ENCODE data around the gene PLA1A.
"Not testable (repeated sequence)": the region's sequence is repeated elsewhere in the genome, so short reads cannot be mapped to it uniquely, and the experiment has no call there.

Gene PLA1A

DNA sequence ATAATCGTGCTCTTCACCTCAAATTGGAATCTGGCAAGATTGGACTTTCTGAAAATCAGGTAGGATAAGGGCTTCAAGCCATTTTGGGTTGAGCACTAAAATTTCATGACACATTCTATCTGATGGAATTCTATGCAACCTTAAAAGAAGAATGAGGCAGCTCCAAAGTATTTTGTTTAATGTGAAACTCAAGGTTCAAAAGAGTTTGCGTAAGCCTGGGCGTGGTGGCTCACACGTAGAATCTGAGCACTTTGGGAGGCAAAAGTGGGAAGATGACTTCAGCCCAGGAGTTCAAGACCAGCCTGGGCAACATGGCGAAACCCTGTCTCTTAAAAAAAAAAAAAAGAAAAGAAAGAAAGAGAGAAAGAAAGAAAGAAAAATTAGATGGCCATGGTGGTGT lies 3.6 kb upstream of the PLA1A start:
- H3K4me3 ChIP-seq (ENCODE audit: low read length in 2 of 2) = no peak overlapping the region
- H3K4me1 ChIP-seq (ENCODE audit: control insufficient read depth, insufficient read depth, low read length) = peaks cover 5% of the 10 kb centered on the region
- H3K27ac ChIP-seq (ENCODE audit: low read length) = no peak overlapping the region
- H3K36me3 ChIP-seq (ENCODE audit: control insufficient read depth in 2 of 2, insufficient read depth in 2 of 2, low read length in 2 of 2) = no peaks in the 10 kb centered on the region
- no peak overlapping the region for H3K9ac ChIP-seq (ENCODE audit: low read length in 2 of 2)
- H3K27me3 ChIP-seq (ENCODE audit: control insufficient read depth in 1 of 2, insufficient read depth in 2 of 2, low read length in 2 of 2) = no peaks in the 10 kb centered on the region
- H3K9me3 ChIP-seq (ENCODE audit: control insufficient read depth in 2 of 2, low read length in 2 of 2) = no peaks in the 10 kb centered on the region

DNA sequence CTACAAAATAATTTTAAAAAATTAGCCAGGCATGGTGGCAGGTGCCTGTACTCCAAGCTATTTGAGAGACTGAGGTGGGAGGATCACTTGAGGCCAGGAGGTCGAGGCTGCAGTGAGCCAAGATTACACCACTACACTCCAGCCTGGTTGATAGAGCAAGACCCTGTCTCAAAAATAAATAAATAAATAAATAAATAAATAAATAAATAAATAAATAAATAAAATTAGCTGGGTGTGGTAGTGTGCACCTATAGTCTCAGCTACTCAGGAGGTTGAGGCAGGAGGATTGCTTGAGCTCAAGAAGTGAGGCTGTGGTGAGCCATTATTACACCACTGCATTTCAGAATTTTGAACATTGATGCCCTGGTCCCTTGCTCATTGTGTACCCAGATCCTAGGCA lies 2.8 kb upstream of the PLA1A start:
- not testable (repeated sequence) for H3K4me1 ChIP-seq (ENCODE audit: control insufficient read depth, insufficient read depth, low read length); H3K27ac ChIP-seq (ENCODE audit: low read length); H3K27me3 ChIP-seq (ENCODE audit: control insufficient read depth in 1 of 2, insufficient read depth in 2 of 2, low read length in 2 of 2); H3K4me3 ChIP-seq (ENCODE audit: low read length in 2 of 2); H3K9me3 ChIP-seq (ENCODE audit: control insufficient read depth in 2 of 2, low read length in 2 of 2); H3K9ac ChIP-seq (ENCODE audit: low read length in 2 of 2); H3K36me3 ChIP-seq (ENCODE audit: control insufficient read depth in 2 of 2, insufficient read depth in 2 of 2, low read length in 2 of 2)

DNA sequence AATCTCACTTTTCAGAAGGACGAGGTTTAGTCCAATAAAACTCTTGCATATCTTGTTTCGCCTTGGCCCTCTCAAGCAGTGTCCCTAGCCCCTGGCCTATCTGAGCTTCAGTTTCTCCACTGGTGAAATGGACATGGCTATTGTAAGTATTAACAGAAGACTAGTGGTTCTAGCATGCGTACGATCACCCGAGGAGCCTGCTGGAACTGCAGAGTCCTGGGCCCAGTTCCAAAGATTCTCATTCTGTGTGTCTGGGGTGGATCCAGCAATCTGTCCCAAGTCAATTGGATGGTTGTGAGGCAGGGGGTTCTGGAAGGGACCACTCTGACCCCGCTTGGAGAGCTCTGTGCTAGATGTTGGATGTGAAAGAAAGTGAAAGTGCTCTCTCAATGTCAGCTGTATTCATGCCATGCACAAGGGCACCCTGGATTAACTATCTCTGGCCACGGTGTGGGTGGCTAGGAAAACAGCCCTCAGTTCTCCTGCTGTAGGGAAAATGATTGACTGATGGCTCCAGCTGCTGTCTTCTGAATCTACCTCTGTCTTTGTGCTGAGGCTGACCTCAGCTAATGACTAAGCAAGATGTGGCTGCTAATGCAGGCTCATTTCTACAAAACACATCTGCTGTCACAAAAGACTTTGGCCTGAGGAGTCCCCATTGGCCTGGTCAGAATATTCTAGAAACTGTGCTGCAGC lies 1.9 kb upstream of the PLA1A start:
- no peaks in the 10 kb centered on the region for H3K9me3 ChIP-seq (ENCODE audit: control insufficient read depth in 2 of 2, low read length in 2 of 2)
- H3K4me1 ChIP-seq (ENCODE audit: control insufficient read depth, insufficient read depth, low read length) = peaks cover 5% of the 10 kb centered on the region
- no peaks in the 10 kb centered on the region for H3K36me3 ChIP-seq (ENCODE audit: control insufficient read depth in 2 of 2, insufficient read depth in 2 of 2, low read length in 2 of 2)
- H3K9ac ChIP-seq (ENCODE audit: low read length in 2 of 2) = peak overlapping the region in 1 of 2 donors; percentile 41
- peak overlapping the region; percentile 63 to 67 for H3K4me3 ChIP-seq (ENCODE audit: low read length in 2 of 2)
- no peaks in the 10 kb centered on the region for H3K27me3 ChIP-seq (ENCODE audit: control insufficient read depth in 1 of 2, insufficient read depth in 2 of 2, low read length in 2 of 2)
- no peak overlapping the region for H3K27ac ChIP-seq (ENCODE audit: low read length)

DNA sequence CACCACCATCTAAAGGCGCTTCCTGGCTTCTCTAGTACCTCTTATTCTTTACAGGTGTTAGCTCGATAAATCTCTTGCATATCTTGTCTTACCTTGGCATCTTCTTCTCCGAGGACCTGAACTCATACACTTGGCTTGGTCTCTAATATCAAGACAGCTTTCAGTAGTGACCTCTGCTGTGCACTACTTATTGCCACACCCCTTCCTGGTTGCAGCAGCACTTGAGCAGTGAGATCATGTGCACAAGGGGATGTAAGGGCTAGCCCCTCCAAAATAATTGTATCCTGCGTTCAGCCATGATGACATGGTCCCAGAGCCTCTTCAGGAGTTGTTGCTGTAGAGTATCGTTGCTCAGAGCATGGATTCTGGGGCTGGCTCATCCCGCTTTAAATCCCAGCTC lies 1.3 kb upstream of the PLA1A start:
- Histone ChIP-seq H3K36me3 (ENCODE audit: control insufficient read depth in 2 of 2, insufficient read depth in 2 of 2, low read length in 2 of 2) (no peaks in the 10 kb centered on the region), H3K9me3 (ENCODE audit: control insufficient read depth in 2 of 2, low read length in 2 of 2) (no peaks in the 10 kb centered on the region), H3K27ac (ENCODE audit: low read length) (no peak overlapping the region), H3K27me3 (ENCODE audit: control insufficient read depth in 1 of 2, insufficient read depth in 2 of 2, low read length in 2 of 2) (no peaks in the 10 kb centered on the region), H3K4me3 (ENCODE audit: low read length in 2 of 2) (no peak overlapping the region), H3K9ac (ENCODE audit: low read length in 2 of 2) (no peak overlapping the region), H3K4me1 (ENCODE audit: control insufficient read depth, insufficient read depth, low read length) (peaks cover 5% of the 10 kb centered on the region)

DNA sequence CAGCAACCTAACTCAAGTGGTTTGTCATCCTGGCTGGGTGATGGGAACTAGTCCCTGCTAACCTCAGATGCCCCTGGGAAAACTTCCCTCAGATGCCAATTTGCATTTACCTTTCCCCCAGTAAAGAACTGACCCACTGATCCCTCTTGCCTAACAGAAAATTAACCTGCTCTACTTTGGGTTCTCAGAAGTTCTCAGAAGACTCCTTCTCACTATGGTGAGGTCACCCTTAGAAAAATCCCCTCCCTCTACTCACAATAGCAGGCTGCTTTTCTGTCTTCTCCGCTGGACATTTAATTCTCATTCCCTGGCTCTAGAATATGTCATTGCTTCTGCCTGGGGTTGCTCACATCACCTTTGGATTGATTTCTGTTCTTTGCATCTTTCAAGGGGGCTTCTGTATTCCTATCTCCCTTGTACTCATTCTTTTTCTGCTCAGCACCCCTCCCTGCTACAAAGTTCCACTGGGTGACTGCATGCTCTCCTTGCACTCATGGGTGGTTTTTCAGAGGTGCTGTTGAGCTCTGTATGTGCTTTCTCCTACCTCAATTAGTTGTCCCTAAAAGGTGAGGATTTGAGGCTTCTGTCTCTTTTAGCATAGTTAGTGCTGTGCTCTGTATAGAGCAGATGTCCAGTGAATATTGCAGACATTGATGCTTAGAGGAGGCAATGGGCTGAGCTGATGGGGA lies 869 bp downstream of the PLA1A start:
- Histone ChIP-seq H3K36me3 (ENCODE audit: control insufficient read depth in 2 of 2, insufficient read depth in 2 of 2, low read length in 2 of 2) (no peaks in the 10 kb centered on the region), H3K4me1 (ENCODE audit: control insufficient read depth, insufficient read depth, low read length) (peaks cover 5% of the 10 kb centered on the region), H3K9ac (ENCODE audit: low read length in 2 of 2) (no peak overlapping the region), H3K27me3 (ENCODE audit: control insufficient read depth in 1 of 2, insufficient read depth in 2 of 2, low read length in 2 of 2) (no peaks in the 10 kb centered on the region), H3K4me3 (ENCODE audit: low read length in 2 of 2) (no peak overlapping the region), H3K27ac (ENCODE audit: low read length) (no peak overlapping the region), H3K9me3 (ENCODE audit: control insufficient read depth in 2 of 2, low read length in 2 of 2) (no peaks in the 10 kb centered on the region)

DNA sequence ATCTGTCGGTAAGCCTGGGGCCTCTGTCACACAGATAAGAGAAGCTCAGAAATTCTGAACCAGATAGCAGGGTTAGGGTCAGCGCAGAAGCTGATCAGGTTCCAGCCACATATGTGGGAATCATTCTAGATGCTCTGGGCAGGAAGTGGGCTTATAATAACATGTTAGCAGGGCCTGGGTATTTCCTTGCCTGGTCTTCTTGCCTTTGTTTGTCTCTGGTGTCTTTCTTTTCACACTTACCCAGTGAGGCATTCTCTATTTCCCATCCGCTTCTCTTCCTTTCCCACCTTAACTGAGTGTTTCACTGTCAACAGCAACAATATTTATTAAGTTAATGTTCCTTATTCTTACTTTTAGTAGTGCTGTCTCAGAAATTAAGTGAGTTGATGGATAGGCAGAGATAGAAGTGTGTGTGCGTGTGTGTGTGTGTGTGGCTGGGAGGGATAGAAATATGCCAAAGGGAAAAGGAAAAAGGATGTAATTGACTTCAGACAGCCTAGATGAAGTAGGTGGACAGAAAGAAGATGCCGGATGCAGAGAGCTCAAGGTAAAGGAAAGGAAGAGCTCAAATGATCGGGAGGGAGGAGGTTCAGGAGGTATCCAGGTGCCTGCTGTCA lies 2.0 kb downstream of the PLA1A start:
- H3K27ac ChIP-seq (ENCODE audit: low read length) = no peak overlapping the region
- H3K36me3 ChIP-seq (ENCODE audit: control insufficient read depth in 2 of 2, insufficient read depth in 2 of 2, low read length in 2 of 2) = no peaks in the 10 kb centered on the region
- peaks cover 5% of the 10 kb centered on the region for H3K4me1 ChIP-seq (ENCODE audit: control insufficient read depth, insufficient read depth, low read length)
- H3K4me3 ChIP-seq (ENCODE audit: low read length in 2 of 2) = no peak overlapping the region
- H3K27me3 ChIP-seq (ENCODE audit: control insufficient read depth in 1 of 2, insufficient read depth in 2 of 2, low read length in 2 of 2) = no peaks in the 10 kb centered on the region
- H3K9me3 ChIP-seq (ENCODE audit: control insufficient read depth in 2 of 2, low read length in 2 of 2) = no peaks in the 10 kb centered on the region
- H3K9ac ChIP-seq (ENCODE audit: low read length in 2 of 2) = no peak overlapping the region

DNA sequence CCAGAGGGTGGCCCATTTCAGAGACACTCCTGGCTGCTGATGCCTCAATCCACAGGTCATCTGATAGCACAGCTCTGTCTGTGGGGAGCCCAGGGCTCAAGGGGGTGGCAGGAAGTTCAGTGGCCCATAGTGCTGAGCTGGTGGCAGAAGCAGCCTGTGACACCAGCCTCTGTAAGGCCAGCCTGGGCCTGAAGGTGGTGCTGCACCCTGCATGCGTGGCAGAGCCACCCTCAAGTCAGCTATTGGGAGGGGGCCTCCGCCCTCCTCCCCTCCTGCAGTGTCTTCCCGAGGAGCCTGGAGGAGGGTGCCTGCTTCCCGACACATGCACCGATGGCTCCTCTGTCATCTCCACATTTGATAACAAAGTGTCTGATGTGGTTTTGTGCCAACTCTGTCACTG lies 3.0 kb downstream of the PLA1A start:
- Histone ChIP-seq H3K4me3 (ENCODE audit: low read length in 2 of 2) (no peak overlapping the region), H3K27ac (ENCODE audit: low read length) (no peak overlapping the region), H3K27me3 (ENCODE audit: control insufficient read depth in 1 of 2, insufficient read depth in 2 of 2, low read length in 2 of 2) (no peaks in the 10 kb centered on the region), H3K9ac (ENCODE audit: low read length in 2 of 2) (no peak overlapping the region), H3K4me1 (ENCODE audit: control insufficient read depth, insufficient read depth, low read length) (peaks cover 1% of the 10 kb centered on the region), H3K9me3 (ENCODE audit: control insufficient read depth in 2 of 2, low read length in 2 of 2) (no peaks in the 10 kb centered on the region), H3K36me3 (ENCODE audit: control insufficient read depth in 2 of 2, insufficient read depth in 2 of 2, low read length in 2 of 2) (no peaks in the 10 kb centered on the region)

DNA sequence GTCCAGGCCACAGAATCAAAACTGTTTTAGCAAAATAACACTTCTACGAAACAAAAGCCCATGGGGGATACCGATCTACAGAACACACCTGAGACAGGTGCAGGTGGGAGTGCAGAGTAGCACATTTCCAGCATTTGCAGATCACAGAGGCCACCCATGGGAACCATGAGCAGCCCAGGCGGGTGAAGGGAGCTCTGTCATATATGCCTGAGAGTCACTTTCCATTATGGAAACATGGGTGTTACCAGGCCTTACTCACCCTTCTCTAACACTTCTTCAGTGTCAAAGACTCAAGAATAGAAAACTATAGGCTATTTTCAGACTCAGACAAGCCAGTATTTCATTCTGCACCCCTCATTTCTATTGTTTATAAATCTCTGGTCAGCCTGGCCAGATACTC lies 3.5 kb downstream of the PLA1A start:
- Histone ChIP-seq H3K9ac (ENCODE audit: low read length in 2 of 2) (no peak overlapping the region), H3K4me1 (ENCODE audit: control insufficient read depth, insufficient read depth, low read length) (no peaks in the 10 kb centered on the region), H3K27me3 (ENCODE audit: control insufficient read depth in 1 of 2, insufficient read depth in 2 of 2, low read length in 2 of 2) (no peaks in the 10 kb centered on the region), H3K9me3 (ENCODE audit: control insufficient read depth in 2 of 2, low read length in 2 of 2) (no peaks in the 10 kb centered on the region), H3K27ac (ENCODE audit: low read length) (no peak overlapping the region), H3K4me3 (ENCODE audit: low read length in 2 of 2) (no peak overlapping the region), H3K36me3 (ENCODE audit: control insufficient read depth in 2 of 2, insufficient read depth in 2 of 2, low read length in 2 of 2) (no peaks in the 10 kb centered on the region)

DNA sequence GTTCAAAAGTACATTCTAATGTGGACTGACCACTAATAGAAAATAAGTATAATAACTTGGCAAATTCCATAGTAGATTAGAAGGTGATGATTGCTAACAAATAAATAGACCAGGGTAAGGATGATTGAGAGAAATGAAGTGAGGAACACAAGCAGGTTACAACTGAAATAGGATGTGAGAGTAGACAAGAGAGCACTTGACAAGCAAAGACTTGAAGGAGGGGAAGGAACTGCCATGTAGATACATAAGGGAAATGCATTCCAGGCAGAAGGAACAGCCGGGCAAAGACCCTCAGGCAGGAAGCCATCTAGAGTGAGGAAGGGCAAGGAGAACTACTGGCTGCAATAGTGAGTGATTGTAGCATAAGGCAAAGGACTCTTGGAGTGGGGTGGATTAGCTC lies 5.0 kb downstream of the PLA1A start:
- no peak overlapping the region for H3K9ac ChIP-seq (ENCODE audit: low read length in 2 of 2)
- no peak overlapping the region for H3K27ac ChIP-seq (ENCODE audit: low read length)
- no peaks in the 10 kb centered on the region for H3K36me3 ChIP-seq (ENCODE audit: control insufficient read depth in 2 of 2, insufficient read depth in 2 of 2, low read length in 2 of 2)
- no peaks in the 10 kb centered on the region for H3K4me1 ChIP-seq (ENCODE audit: control insufficient read depth, insufficient read depth, low read length)
- no peak overlapping the region for H3K4me3 ChIP-seq (ENCODE audit: low read length in 2 of 2)
- H3K27me3 ChIP-seq (ENCODE audit: control insufficient read depth in 1 of 2, insufficient read depth in 2 of 2, low read length in 2 of 2) = no peaks in the 10 kb centered on the region
- no peaks in the 10 kb centered on the region for H3K9me3 ChIP-seq (ENCODE audit: control insufficient read depth in 2 of 2, low read length in 2 of 2)

DNA sequence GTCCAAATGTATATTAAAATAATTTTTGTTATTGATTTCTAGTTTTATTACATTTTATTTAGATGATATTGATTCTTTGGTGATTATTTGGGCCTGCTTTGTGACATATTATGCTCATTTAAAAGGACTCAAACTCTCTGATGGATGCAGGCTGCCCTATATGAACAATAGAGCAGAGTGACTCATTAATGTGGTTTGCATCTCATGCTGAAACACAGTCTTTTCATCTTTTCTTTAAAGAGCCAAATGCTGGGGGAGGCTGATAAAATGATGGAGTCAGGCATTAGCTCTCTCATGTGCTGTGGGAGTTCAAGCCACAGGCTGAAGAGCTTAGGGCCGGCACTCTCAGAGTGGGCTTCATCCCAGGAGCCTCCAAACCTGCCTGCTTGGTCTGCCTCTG lies 7.2 kb downstream of the PLA1A start:
- Histone ChIP-seq H3K27ac (ENCODE audit: low read length) (no peak overlapping the region), H3K36me3 (ENCODE audit: control insufficient read depth in 2 of 2, insufficient read depth in 2 of 2, low read length in 2 of 2) (no peaks in the 10 kb centered on the region), H3K4me1 (ENCODE audit: control insufficient read depth, insufficient read depth, low read length) (no peaks in the 10 kb centered on the region), H3K9me3 (ENCODE audit: control insufficient read depth in 2 of 2, low read length in 2 of 2) (no peaks in the 10 kb centered on the region), H3K4me3 (ENCODE audit: low read length in 2 of 2) (no peak overlapping the region), H3K27me3 (ENCODE audit: control insufficient read depth in 1 of 2, insufficient read depth in 2 of 2, low read length in 2 of 2) (no peaks in the 10 kb centered on the region), H3K9ac (ENCODE audit: low read length in 2 of 2) (no peak overlapping the region)

DNA sequence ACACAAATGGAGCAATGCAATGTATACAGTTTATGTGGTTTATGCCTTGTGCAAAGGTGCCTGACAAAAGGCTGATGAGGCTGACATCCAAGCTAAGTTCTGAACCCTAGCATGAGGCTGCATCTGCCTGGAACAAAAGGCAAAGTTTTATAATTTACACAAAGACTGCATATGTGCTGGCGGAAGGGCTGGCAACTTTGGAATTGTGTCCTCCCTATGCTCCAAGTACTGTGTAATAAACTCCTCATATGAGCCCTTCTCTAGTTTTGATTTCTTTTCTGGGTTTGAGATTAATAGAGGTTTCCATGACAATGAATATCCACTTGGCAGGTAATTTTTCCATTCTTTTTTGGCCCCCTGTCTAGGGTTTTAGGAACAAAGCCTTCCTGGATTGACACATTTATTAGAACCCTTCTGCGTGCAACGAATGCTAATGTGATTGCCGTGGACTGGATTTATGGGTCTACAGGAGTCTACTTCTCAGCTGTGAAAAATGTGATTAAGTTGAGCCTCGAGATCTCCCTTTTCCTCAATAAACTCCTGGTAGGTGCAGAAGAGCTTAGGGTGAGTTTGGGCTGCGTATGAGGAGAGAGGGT lies 10.8 kb downstream of the PLA1A start:
- Histone ChIP-seq H3K4me1 (ENCODE audit: control insufficient read depth, insufficient read depth, low read length) (no peaks in the 10 kb centered on the region), H3K36me3 (ENCODE audit: control insufficient read depth in 2 of 2, insufficient read depth in 2 of 2, low read length in 2 of 2) (no peaks in the 10 kb centered on the region)

More for the DNA sequence above, 10.8 kb downstream of the PLA1A start:
- Histone ChIP-seq H3K9me3 (ENCODE audit: control insufficient read depth in 2 of 2, low read length in 2 of 2) (no peaks in the 10 kb centered on the region), H3K9ac (ENCODE audit: low read length in 2 of 2) (no peak overlapping the region), H3K27ac (ENCODE audit: low read length) (no peak overlapping the region), H3K27me3 (ENCODE audit: control insufficient read depth in 1 of 2, insufficient read depth in 2 of 2, low read length in 2 of 2) (no peaks in the 10 kb centered on the region), H3K4me3 (ENCODE audit: low read length in 2 of 2) (no peak overlapping the region)

Measured in stomach smooth muscle (tissue), 2 donors.